Suppressor macrophage treated with lipopolysaccharide for 1 hour (primary cell): Measurements from ENCODE around the gene TAS1R2.

Experiments
- DNase-seq, 3 donors: peaks; one replicate each; pipeline ENCODE4 v3.0.0-alpha.2; 2020 to 2022

The TAS1R2 gene

GRCh38 chr1:18796950-18797349 lies 62.5 kb downstream of the TAS1R2 start:
- DNase-seq = no peak

GRCh38 chr1:18795002-18795689 lies 64.3 kb downstream of the TAS1R2 start:
- DNase-seq = no peak

- DNase-seq = peak in 1 of 3 donors; percentile 0
These were observed 64.9 kb downstream of the TAS1R2 start for GRCh38 chr1:18794561-18794960.

- DNase-seq = no peak
These were observed 65.4 kb downstream of the TAS1R2 start for GRCh38 chr1:18794051-18794450.

- no peak for DNase-seq
These were observed 66.3 kb downstream of the TAS1R2 start for GRCh38 chr1:18793164-18793563.

- no peak for DNase-seq
These were observed 66.7 kb downstream of the TAS1R2 start for GRCh38 chr1:18792747-18793146.
